GM18508 (cell line): Measurements from ENCODE around the gene ERCC6L2.

ENCODE experiments used
- ATAC-seq: cut with Tn5 transposase; IDR thresholded peaks from one replicate; pipeline ENCODE4 v1.9.1; 2021; ENCODE audit warnings: moderate number of reproducible peaks; ENCODE audit not compliant: insufficient read depth, unreplicated experiment

ERCC6L2 gene

DNA sequence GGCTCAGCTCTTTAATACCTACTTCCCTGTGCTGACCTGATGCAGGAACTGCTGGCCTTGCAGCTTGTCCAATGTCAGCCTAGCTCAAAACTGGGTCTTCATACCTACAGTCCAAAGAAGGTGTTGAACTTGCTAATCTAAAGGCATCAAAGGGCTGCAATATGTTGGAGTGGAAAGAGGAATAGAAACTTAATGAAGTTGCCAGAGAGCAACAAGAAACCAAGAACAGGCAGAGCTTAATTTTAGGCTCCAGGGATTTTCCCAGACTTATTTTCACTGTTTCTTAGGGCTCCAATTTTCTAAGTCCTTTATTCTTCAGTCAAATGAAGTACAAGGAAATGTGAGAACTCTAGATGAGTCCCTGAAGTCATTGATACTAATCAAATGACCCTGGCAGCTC is 17.6 kb upstream of the ERCC6L2 start:
- peak; percentile 59 for ATAC-seq

DNA sequence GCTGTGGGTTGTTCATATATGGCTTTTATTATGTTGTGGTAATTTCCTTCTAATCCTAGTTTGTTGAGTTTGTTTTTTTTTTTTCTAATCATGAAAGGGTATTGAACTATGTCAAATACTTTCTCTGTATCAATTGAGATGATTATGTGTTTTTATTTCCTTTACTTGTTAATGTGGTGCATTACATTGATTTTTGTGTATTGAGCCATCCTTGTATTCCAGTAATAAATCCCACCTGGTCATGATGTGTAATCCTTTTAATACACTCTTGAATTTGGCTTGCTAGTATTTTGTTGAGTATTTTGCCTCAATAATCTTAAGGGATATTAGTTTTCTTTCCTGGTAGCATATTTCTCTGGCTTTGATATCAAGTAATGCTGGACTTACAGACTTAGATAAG is 13.1 kb upstream of the ERCC6L2 start:
- ATAC-seq = no peak

DNA sequence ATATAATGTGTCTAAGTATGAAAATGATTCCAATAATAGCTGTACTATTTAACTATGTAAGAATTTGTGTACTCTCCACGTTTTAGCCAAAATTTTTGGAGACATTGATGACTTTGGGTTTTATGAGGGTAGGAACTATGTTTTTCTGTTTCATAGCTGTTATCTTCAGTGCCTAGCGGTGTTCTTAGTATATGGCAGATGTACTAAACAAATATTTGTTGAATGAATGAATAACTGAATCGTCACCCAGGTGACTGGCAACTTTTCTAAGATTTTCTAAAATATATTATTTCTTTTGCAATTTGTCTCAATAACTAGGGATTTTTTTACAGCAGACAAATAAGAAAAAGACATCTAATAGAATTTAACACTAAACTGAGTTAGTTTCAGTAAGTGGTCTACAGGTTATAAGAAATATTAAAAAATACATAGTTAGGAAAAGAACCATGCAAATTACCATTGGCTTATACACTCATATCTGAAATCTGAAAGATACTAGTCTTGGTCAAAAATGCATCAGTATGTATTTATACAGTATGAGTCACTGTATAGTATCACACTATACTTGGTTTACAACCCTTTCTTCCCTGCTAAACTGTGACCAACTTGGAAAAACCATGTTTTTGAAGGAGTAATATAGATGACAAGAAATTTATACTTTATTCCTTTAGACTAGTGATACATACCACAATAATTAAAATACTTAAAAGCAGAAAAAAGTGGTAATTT is 10.5 kb upstream of the ERCC6L2 start:
- ATAC-seq = no peak

- ATAC-seq = no peak
Measured at GRCh38 chr9:95870352-95870751, 5.1 kb upstream of the ERCC6L2 start.

GRCh38 chr9:95870906-95871305 is 4.6 kb upstream of the ERCC6L2 start:
- ATAC-seq = no peak

GRCh38 chr9:95874303-95874988 is 1.0 kb upstream of the ERCC6L2 start:
- ATAC-seq = no peak

- no peak for ATAC-seq
Measured at GRCh38 chr9:95874989-95875304, 544 bp upstream of the ERCC6L2 start.

- ATAC-seq = no peak
Measured at GRCh38 chr9:95876138-95876444, 600 bp downstream of the ERCC6L2 start.

DNA sequence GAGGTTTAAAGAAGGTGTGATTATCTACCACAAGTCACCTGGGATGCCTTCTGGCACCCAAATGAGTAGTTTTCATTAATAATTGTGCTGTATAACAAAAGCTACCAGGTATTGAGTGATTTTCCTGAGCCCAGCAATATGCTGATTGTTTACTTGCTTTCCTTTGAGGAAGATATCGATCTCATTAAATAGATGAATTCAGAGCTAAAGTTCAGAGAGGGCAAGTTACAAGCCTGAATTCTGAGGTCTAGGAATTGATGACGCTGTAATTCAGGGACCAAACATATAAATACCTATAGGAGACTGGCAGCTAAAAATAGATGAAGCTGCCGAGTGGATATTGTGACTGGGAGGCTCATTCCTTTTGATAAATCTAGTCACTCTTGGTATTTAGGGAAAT is 1.1 kb downstream of the ERCC6L2 start:
- ATAC-seq = no peak

GRCh38 chr9:95877984-95878383 is 2.5 kb downstream of the ERCC6L2 start:
- ATAC-seq = no peak

GRCh38 chr9:95879591-95879990 is 4.1 kb downstream of the ERCC6L2 start:
- no peak for ATAC-seq

DNA sequence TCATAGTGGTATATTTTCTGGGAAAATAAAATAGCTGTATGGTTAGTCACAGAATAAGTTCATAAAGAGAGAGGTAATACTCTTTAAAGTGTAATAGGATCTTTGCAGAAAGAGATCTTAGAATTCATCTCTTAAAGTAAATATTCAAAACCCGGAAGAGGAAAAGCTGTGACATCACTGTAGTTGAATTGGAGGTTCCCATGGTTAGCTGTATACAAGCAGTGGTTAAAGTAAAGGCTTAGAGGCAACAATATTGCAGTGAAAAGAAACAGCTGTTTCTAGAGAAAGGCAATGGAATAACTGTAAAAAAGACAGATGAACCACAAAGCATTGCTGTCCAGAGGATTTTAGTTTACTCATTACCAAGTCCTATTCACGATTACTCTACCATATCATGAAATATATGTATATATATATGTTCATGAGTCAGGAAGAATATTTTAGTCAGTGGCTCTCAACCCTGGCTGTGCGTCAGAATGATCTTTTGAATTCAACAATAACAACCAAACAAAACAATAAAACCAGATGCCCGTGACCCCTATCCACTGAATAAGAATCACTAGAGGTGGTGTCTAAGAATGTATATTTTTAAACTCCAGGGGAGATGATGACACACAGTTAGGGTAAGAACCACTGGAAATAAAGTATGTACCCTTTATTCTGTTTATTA is 4.7 kb downstream of the ERCC6L2 start:
- ATAC-seq = no peak

- no peak for ATAC-seq
Measured at GRCh38 chr9:95887926-95888497, 12.5 kb downstream of the ERCC6L2 start.

DNA sequence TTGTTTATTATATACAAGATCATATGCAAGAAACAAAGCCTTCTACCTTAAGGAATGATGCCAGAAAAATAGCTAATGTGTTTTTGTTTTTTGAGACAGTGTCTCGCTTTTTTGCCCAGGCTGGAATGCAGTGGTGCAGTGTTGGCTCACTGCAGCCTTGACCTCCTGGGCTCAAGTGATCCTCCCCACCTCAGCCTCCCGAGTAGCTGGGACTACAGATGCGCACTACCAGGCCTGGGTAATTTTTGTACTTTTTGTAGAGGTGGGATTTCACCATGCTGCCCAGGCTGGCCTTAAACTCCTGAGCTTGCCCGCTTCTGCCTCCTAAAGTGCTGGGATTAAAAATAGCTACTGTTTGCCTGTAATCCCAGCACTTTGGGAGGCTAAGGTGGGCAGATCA is 15.1 kb downstream of the ERCC6L2 start:
- ATAC-seq = no peak

GRCh38 chr9:95891067-95891671 is 15.7 kb downstream of the ERCC6L2 start:
- no peak for ATAC-seq

DNA sequence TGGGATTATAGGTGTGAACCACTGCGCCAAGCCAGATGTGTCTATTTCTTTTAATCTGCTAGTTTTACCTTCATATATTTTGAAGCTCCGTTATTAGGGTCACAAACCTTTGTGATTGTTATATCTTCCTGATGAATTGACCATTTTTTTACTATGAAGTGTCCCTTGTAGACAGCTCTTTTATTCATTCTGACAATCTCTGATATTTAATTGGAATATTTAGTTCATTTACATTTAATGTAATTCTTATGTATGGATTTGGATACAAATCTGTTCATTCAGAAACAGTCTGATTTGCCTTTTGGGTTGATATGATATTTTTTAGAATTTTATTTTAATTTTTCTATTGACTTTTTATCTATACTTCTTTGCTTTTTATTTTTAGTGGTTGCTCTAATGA is 17.2 kb downstream of the ERCC6L2 start:
- ATAC-seq = no peak

GRCh38 chr9:95896580-95896979 is 21.1 kb downstream of the ERCC6L2 start:
- ATAC-seq = no peak

GRCh38 chr9:95901506-95901905 is 26.0 kb downstream of the ERCC6L2 start:
- ATAC-seq = no peak

DNA sequence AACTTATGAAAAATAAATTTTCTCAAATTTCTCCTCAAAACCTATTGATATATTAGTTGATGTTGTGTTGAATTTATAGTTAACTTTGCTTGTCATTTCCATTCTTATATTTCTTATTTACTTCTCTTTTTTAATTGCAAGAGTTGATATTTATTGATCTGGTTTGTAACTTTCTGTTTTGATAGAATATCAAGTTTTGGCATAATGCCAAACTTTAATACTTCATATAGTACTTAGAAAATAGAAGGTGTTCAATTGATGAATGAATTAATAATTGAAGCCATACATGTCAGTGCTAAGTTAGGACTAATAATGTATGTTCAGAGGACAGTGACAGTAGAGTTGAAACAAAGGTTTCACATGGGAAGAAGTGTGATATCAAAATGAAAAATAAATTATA is 27.9 kb downstream of the ERCC6L2 start:
- no peak for ATAC-seq

DNA sequence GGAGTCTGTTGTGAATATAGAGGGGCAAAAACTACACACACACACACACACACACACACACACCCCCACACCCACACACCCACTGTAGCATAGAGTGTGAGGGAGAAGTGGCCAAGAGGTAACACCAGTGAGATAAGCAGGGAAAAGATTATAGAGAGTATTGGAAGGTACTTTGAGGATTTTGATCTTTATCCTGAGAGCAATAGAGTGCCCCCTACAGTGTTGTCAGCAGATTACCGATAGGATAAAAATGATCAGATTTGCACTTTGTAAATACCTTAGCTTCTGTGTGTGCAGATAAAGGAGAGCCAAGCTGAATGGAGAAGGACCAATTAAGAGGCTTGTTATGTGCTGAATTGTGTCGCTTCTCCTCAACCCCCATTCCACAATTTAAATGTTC is 32.3 kb downstream of the ERCC6L2 start:
- no peak for ATAC-seq

GRCh38 chr9:95910023-95910707 is 34.7 kb downstream of the ERCC6L2 start:
- no peak for ATAC-seq
